Activated CD8-positive, alpha-beta T cell treated with anti-CD3 and anti-CD28 coated beads for 36 hours (primary cell): Measurements from ENCODE around the gene ADAT3. TPM values are rescaled to one million over a fixed set of nuclear protein-coding genes. Genes with fewer than 3 reads are reported as not detected.

Experiments used
- ATAC-seq: fragments of 200-7000 bp; cut with Tn5 transposase; one replicate; pipeline ENCODE4 v1.10.0; 2021; ENCODE audit warnings: mild to moderate bottlenecking, moderate library complexity
- CTCF ChIA-PET: fragments of 350-600 bp; sonication (Branson Sonifier 250); formaldehyde crosslinking; loops from one replicate; lab custom pipeline; 2021; ENCODE audit warnings: antibody characterized with exemption; lab: Charles Lee
- POLR2A ChIA-PET: fragments of 350-600 bp; sonication (Branson Sonifier 250); formaldehyde crosslinking; loops from one replicate; lab custom pipeline; 2021; ENCODE audit warnings: antibody characterized with exemption; lab: Charles Lee
- DNase-seq: peaks from one replicate; pipeline ENCODE4 v3.0.0-alpha.2; 2020
- H3K27ac Mint-ChIP-seq: one replicate; pipeline ENCODE4 v1.8.0; 2021; ENCODE audit warnings: mild to moderate bottlenecking, mixed read lengths
- H3K27me3 Mint-ChIP-seq: one replicate; pipeline ENCODE4 v1.8.0; 2021; ENCODE audit warnings: mixed read lengths
- H3K36me3 Mint-ChIP-seq: one replicate; pipeline ENCODE4 v1.8.0; 2021; ENCODE audit warnings: low read depth, mixed read lengths
- H3K4me1 Mint-ChIP-seq: one replicate; pipeline ENCODE4 v1.8.0; 2021; ENCODE audit warnings: low read depth, mixed read lengths
- H3K4me3 Mint-ChIP-seq: one replicate; pipeline ENCODE4 v1.8.0; 2021; ENCODE audit warnings: mild to moderate bottlenecking, moderate library complexity, mixed read lengths
- H3K9me3 Mint-ChIP-seq: one replicate; pipeline ENCODE4 v1.8.0; 2021; ENCODE audit warnings: mixed read lengths
- CTCF ChIP-seq: fragments of 200-600 bp; IDR thresholded peaks from one replicate; pipeline ENCODE4 v1.8.0; 2022; ENCODE audit warnings: antibody characterized with exemption, mild to moderate bottlenecking
- intact Hi-C: fragments of 100-400 bp; cut with micrococcal nuclease; formaldehyde crosslinking; loops from one replicate; pipeline ENCODE4 v1.10.0; 2022
- total RNA-seq, 2 experiments: library from RNA; stranded (reverse); gene quantifications; one replicate each; pipeline ENCODE4 v1.2.3, GENCODE V29; 2021

ADAT3 gene
- total RNA-seq, 2 experiments from 2014 or later: 5.3 to 6.7 TPM

DNA sequence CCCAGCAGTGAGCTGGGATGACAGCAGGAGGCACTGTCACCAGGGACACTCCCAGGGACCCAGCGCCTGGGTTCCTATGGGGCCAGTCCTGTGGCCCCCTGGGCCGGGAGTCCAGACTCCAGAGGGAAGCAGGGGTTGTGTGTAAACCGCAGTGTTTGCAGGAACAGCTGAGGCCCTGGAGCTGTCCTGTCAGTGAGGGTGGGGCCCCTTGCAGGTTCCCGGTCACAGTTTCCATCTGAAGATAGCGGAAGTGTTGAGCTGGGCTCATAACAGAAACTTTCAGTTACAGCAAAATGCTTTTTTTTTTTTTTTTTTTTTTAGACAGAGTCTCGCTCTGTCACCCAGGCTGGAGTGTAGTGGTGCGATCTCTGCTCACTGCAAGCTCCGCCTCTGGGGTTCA lies 18.1 kb downstream of the ADAT3 start:
- no peak for TF ChIP-seq CTCF
- intact Hi-C loops: no loop called here
- CTCF ChIA-PET: interaction anchor here (1.3 to 1.8 kb wide), 2 partner anchors 22 to 96 kb away, joined by 4 read pairs; no protein-coding TSS in a partner anchor
- DNase-seq (peak; percentile 57), ATAC-seq (peak; percentile 59)
- Mint-ChIP-seq H3K4me1 (peaks cover 11% of the 10 kb centered on the region), H3K27ac (no peak overlapping the region), H3K27me3 (no peaks in the 10 kb centered on the region), H3K4me3 (no peak overlapping the region), H3K36me3 (peaks cover 1% of the 10 kb centered on the region), H3K9me3 (no peaks in the 10 kb centered on the region)
- POLR2A ChIA-PET: no interaction called here

- Mint-ChIP-seq H3K9me3 (no peaks in the 10 kb centered on the region), H3K36me3 (peaks cover 1% of the 10 kb centered on the region), H3K27me3 (no peaks in the 10 kb centered on the region), H3K4me1 (peaks cover 12% of the 10 kb centered on the region), H3K4me3 (no peak overlapping the region), H3K27ac (no peak overlapping the region)
- POLR2A ChIA-PET: interaction anchor here (0.6 kb wide), 1 partner anchor 166 kb away, joined by 3 read pairs; no protein-coding TSS in a partner anchor
- TF ChIP-seq CTCF: no peak
- ATAC-seq: no peak
- CTCF ChIA-PET: interaction anchor here (1.3 to 1.8 kb wide), 2 partner anchors 21 to 95 kb away, joined by 4 read pairs; no protein-coding TSS in a partner anchor
- no peak for DNase-seq
- intact Hi-C loops: no loop called here
Observed at GRCh38 chr19:1924320-1924961, 19.2 kb downstream of the ADAT3 start.

DNA sequence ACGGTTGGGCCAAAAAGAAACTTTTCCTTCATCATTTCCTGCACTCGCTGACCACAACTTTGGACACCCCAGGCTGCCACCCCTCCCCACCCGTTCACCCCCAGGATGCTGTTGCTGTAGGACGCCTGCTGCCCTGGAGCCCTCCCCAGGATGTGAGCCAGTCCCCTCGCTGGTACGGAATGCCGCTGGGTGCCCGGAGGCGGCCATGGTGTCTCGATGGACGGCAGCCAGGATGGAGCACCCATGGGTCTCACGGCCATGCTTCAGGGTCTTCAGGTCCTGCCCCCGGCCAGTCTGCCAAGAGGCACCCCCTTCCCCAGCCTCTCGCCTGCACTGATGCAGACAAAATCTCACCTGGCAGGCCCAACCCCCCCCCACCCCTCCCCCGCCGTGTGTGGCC lies 20.3 kb downstream of the ADAT3 start:
- ATAC-seq: no peak
- DNase-seq: no peak
- Mint-ChIP-seq H3K4me1 (peaks cover 20% of the 10 kb centered on the region), H3K4me3 (no peak overlapping the region), H3K27me3 (no peaks in the 10 kb centered on the region), H3K27ac (no peak overlapping the region), H3K9me3 (no peaks in the 10 kb centered on the region), H3K36me3 (no peaks in the 10 kb centered on the region)
- no peak for TF ChIP-seq CTCF
- intact Hi-C loops: no loop called here
- CTCF ChIA-PET: no interaction called here
- POLR2A ChIA-PET: no interaction called here

GRCh38 chr19:1929021-1929742 lies 24.0 kb downstream of the ADAT3 start:
- Mint-ChIP-seq H3K27me3 (no peaks in the 10 kb centered on the region), H3K36me3 (peaks cover 3% of the 10 kb centered on the region)
- ATAC-seq: peak; percentile 93

More at GRCh38 chr19:1929021-1929742, 24.0 kb downstream of the ADAT3 start:
- ChIA-PET POLR2A (interaction anchor here (0.6 to 0.8 kb wide), 4 partner anchors 8 to 103 kb away, joined by 3 read pairs; no protein-coding TSS in a partner anchor), CTCF (interaction anchor here (0.7 to 2.1 kb wide), 21 partner anchors 13 to 163 kb away, joined by 3 to 7 read pairs (median 4); partner anchors contain the start of gene ABHD17A)
- DNase-seq: peak; percentile 87
- H3K9me3 Mint-ChIP-seq: peaks cover 8% of the 10 kb centered on the region
- intact Hi-C loops: no loop called here
- H3K4me1 Mint-ChIP-seq: peaks cover 15% of the 10 kb centered on the region
- no peak overlapping the region for H3K27ac Mint-ChIP-seq
- peak overlapping the region; percentile 58 for H3K4me3 Mint-ChIP-seq
- peak; percentile 95 for TF ChIP-seq CTCF
